ENCODE data around the gene PTPRN. TPM values are rescaled to one million over a fixed set of nuclear protein-coding genes. Genes with fewer than 3 reads are reported as not detected.

Gene PTPRN
- total and polyA plus RNA-seq, 9 of the 15 experiments (the other 6 are each of a cell fraction or from before 2014, with no cell fraction given): 0.15 to 2.4 (median 0.43) TPM; not detected in 1

DNA sequence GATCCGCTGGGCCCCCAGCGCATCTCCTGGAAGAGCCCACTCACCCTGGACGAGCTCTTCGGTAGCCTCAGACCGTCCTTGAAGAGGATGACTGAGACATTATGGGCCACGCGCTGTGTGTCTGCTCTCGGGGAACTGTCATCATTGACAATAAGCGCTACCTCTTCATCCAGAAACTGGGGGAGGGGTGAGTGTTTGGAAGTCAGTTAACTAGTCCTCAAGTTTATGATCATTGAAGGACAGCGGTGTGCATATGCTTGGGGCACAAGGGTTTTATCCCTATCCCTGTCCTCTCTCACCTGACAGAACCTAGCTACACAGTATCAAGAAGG is 63.3 kb downstream of the PTPRN start:
- Histone ChIP-seq H3K9me1 (ENCODE audit: control insufficient read depth, insufficient read depth, low read length) (no peaks in the 10 kb centered on the region), H3K79me2 (ENCODE audit: control insufficient read depth, insufficient read depth, low read length) (peaks cover 17% of the 10 kb centered on the region), H2AFZ (ENCODE audit: low read depth, low read length) (peak overlapping the region; percentile 86), H3K27ac (ENCODE audit: extremely low read depth, low read depth, low read length) (peak overlapping the region; percentile 95), H3K4me2 (ENCODE audit: insufficient read depth, low read length) (peak overlapping the region; percentile 92), H3K9ac (ENCODE audit: insufficient read depth in 1 of 2, low read depth in 2 of 2, low read length in 2 of 2) (peak overlapping the region; percentile 94 to 99), H3K9me3 (replicated peaks; ENCODE audit: control insufficient read depth, insufficient read depth, low read depth, low read length) (no peaks in the 10 kb centered on the region), H3K4me3 (peak overlapping the region; percentile 93), H4K20me1 (replicated peaks; ENCODE audit: control insufficient read depth, insufficient read depth, low read length) (0 out of 2 replicates have a peak, but pooled peaks cover 3% of the 10 kb centered on the region), H3K27me3 (ENCODE audit: control insufficient read depth in 2 of 2, insufficient read depth in 2 of 2, low read length in 2 of 2) (no peaks in the 10 kb centered on the region), H3K4me1 (replicated peaks in 1 of 2; ENCODE audit: control insufficient read depth in 2 of 2, insufficient read depth in 2 of 2, low read length in 2 of 2) (peaks cover 21 to 36% of the 10 kb centered on the region in 2 experiments; a peak in 4 of 5 replicates), H3K36me3 (ENCODE audit: control insufficient read depth, insufficient read depth, low read length) (peaks cover 43% of the 10 kb centered on the region)
- intact Hi-C loops (cut with micrococcal nuclease): loop anchor here (2.0 kb wide), 1 partner anchor 17 kb away; the partner anchor contains the start of genes ANKZF1 and ATG9A
- POLR2A ChIA-PET: interaction anchor here (0.6 to 2.2 kb wide), 8 partner anchors 8 to 142 kb away, joined by 3 to 12 read pairs (median 5); partner anchors contain the start of genes ANKZF1, ATG9A, DNPEP and TUBA4A
- 0% methylated on average over 5 of the region's 10 CpGs for WGBS (ENCODE audit: insufficient coverage, low coverage, missing lambda C conversion rate)
- in situ Hi-C loops (cut with MboI): no loop called here
- DNase-seq (ENCODE audit: extremely low read depth in 1 of 4, low spot score in 3 of 4) (peak in 2 of 4 experiments; percentile 13 to 21), FAIRE-seq (no peak), ATAC-seq (peak; percentile 13)
- CTCF ChIA-PET (ENCODE audit: low intra/inter-chr PET ratio): no interaction called here
- no TSS peak for BruUV-seq (replicated peaks)
- TF ChIP-seq, protein P1, sequence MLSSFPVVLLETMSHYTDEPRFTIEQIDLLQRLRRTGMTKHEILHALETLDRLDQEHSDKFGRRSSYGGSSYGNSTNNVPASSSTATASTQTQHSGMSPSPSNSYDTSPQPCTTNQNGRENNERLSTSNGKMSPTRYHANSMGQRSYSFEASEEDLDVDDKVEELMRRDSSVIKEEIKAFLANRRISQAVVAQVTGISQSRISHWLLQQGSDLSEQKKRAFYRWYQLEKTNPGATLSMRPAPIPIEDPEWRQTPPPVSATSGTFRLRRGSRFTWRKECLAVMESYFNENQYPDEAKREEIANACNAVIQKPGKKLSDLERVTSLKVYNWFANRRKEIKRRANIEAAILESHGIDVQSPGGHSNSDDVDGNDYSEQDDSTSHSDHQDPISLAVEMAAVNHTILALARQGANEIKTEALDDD (IDR thresholded peaks at IDR 0.05): peak; percentile 69; the same call in 1 of the 2 replicates
- TF ChIP-seq ZNF76 (CRISPR knock-in tag; IDR thresholded peaks at IDR 0.05; ENCODE audit: borderline replicate concordance): no peak
